GM19035 (cell line): ENCODE results near the gene CITED4.

Source experiments
- ATAC-seq: cut with Tn5 transposase; IDR thresholded peaks from one replicate; pipeline ENCODE4 v1.9.1; 2021; ENCODE audit not compliant: unreplicated experiment

CITED4 gene

GRCh38 chr1:40837601-40838000 lies 24.6 kb downstream of the CITED4 start:
- ATAC-seq = no peak

GRCh38 chr1:40836283-40836682 lies 25.9 kb downstream of the CITED4 start:
- ATAC-seq = no peak

- no peak for ATAC-seq
Observed at GRCh38 chr1:40834968-40835545, 27.1 kb downstream of the CITED4 start.

GRCh38 chr1:40833979-40834378 lies 28.2 kb downstream of the CITED4 start:
- ATAC-seq = no peak

- ATAC-seq = no peak
Observed at GRCh38 chr1:40831001-40831732, 31.0 kb downstream of the CITED4 start.

- ATAC-seq = no peak
Observed at GRCh38 chr1:40830419-40830943, 31.7 kb downstream of the CITED4 start.

- ATAC-seq = no peak
Observed at GRCh38 chr1:40829631-40830245, 32.4 kb downstream of the CITED4 start.

- no peak for ATAC-seq
Observed at GRCh38 chr1:40825996-40826395, 36.2 kb downstream of the CITED4 start.

- ATAC-seq = no peak
Observed at GRCh38 chr1:40825435-40825788, 36.8 kb downstream of the CITED4 start.

GRCh38 chr1:40824591-40825434 lies 37.4 kb downstream of the CITED4 start:
- ATAC-seq = no peak

GRCh38 chr1:40823983-40824382 lies 38.2 kb downstream of the CITED4 start:
- ATAC-seq = no peak

- ATAC-seq = no peak
Observed at GRCh38 chr1:40823345-40823744, 38.8 kb downstream of the CITED4 start.

GRCh38 chr1:40822890-40823289 lies 39.3 kb downstream of the CITED4 start:
- ATAC-seq = no peak

GRCh38 chr1:40820911-40821693 lies 41.1 kb downstream of the CITED4 start:
- no peak for ATAC-seq

GRCh38 chr1:40820251-40820797 lies 41.8 kb downstream of the CITED4 start:
- no peak for ATAC-seq

GRCh38 chr1:40819101-40819500 lies 43.1 kb downstream of the CITED4 start:
- ATAC-seq = no peak

- peak; percentile 75 for ATAC-seq
Observed at GRCh38 chr1:40818264-40818961, 43.8 kb downstream of the CITED4 start.

- ATAC-seq = no peak
Observed at GRCh38 chr1:40817791-40818263, 44.3 kb downstream of the CITED4 start.

- no peak for ATAC-seq
Observed at GRCh38 chr1:40815420-40815819, 46.7 kb downstream of the CITED4 start.
